Peyer's patch (tissue), 4 donors: ENCODE data around the gene SYNE2.

Source experiments
- CTCF ChIP-seq, 6 experiments: fragments of 450-650 bp in 4 of 6; fragments of 200-600 bp in 2 of 6; sonication (generic) in 1 of 6; IDR thresholded peaks; one replicate each; pipeline ENCODE4 v1.5.1; 2017 to 2019; ENCODE audit warnings: antibody characterized with exemption in 6 of 6, mild to moderate bottlenecking in 3 of 6, moderate library complexity in 1 of 6
- POLR2A ChIP-seq, 2 donors: fragments of 450-650 bp; IDR thresholded peaks; one replicate each; pipeline ENCODE4 v1.5.1; 2017; ENCODE audit warnings: antibody characterized with exemption in 2 of 2, mild to moderate bottlenecking in 2 of 2, moderate library complexity in 2 of 2

GRCh38 chr14:64119500-64119899, 266.7 kb downstream of the SYNE2 start:
- TF ChIP-seq CTCF (IDR thresholded peaks at IDR 0.05) (no peak), POLR2A (IDR thresholded peaks at IDR 0.05) (no peak)
